Measurements from ENCODE around the gene KLHL26. TPM values are rescaled to one million over a fixed set of nuclear protein-coding genes. Genes with fewer than 3 reads are reported as not detected.

KLHL26 gene
- total RNA-seq, 1 experiment from 2014 or later = 8.4 TPM

DNA sequence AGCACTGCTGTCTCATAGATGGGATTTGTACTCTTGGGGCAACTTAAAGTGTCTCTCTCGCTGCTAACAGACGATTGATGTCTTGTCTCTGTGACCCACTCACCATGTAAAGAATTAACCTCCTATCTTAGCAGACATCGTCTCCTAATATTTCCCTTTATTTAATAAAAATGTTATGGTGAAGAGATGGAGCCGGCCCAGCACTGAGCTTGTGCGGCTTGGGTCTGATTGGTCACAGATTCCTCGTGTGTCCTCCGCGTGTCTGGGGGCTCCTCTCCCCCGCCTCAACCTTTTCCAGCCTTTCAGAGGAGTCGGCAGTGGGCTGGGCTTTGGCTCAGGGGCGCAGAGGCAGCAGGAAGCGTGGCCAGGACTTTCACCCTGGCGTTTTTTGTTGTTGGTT, 33.5 kb downstream of the KLHL26 start:
- no peak overlapping the region for H3K4me3 ChIP-seq (ENCODE audit: low read length)
- no peaks in the 10 kb centered on the region for H3K27me3 ChIP-seq (ENCODE audit: low read length)
- ChIA-PET POLR2A (ENCODE audit: unreplicated experiment) (no interaction called here), CTCF (interaction anchor here (0.6 kb wide), 1 partner anchor 161 kb away, joined by 3 read pairs; the partner anchor contains the start of gene UPF1)
- TF ChIP-seq CTCF (conservative IDR thresholded peaks at IDR 0.05; ENCODE audit: low read depth, low read length) (no peak), EZH2phosphoT487 (IDR thresholded peaks at IDR 0.05; ENCODE audit: borderline replicate concordance, low read length) (no peak), EZH2 (IDR thresholded peaks at IDR 0.05; ENCODE audit: low read length, unreplicated experiment) (no peak)
- no peaks in the 10 kb centered on the region for H3K36me3 ChIP-seq (ENCODE audit: low read depth, low read length)
- BruUV-seq (replicated peaks) = no TSS peak
- H3K4me2 ChIP-seq (ENCODE audit: low read length) = no peak overlapping the region
- H3K27ac ChIP-seq (ENCODE audit: low read length) = no peak overlapping the region
- intact Hi-C loops (cut with micrococcal nuclease) = no loop called here
- H4K20me1 ChIP-seq (ENCODE audit: low read length) = no peaks in the 10 kb centered on the region
- no peaks in the 10 kb centered on the region for H3K9me3 ChIP-seq (ENCODE audit: low read length)
- H3K79me2 ChIP-seq (ENCODE audit: low read length) = no peaks in the 10 kb centered on the region
- no peaks in the 10 kb centered on the region for H3F3A ChIP-seq (ENCODE audit: low read length, unreplicated experiment)
- DNase-seq (no peak), ATAC-seq (no peak)
- no peak overlapping the region for H2AFZ ChIP-seq (ENCODE audit: low read length)
- no peaks in the 10 kb centered on the region for H3K4me1 ChIP-seq (ENCODE audit: insufficient read depth, low read length)
- H3K9ac ChIP-seq (ENCODE audit: low read length) = no peak overlapping the region
- H3K9me2 ChIP-seq (replicated peaks; ENCODE audit: low read length) = no peaks in the 10 kb centered on the region

- H3K4me3 ChIP-seq (ENCODE audit: low read length) = no peak overlapping the region
- H3K9me2 ChIP-seq (replicated peaks; ENCODE audit: low read length) = no peaks in the 10 kb centered on the region
- no peak for TF ChIP-seq CTCF (conservative IDR thresholded peaks at IDR 0.05; ENCODE audit: low read depth, low read length)
- TF ChIP-seq EZH2phosphoT487 (IDR thresholded peaks at IDR 0.05; ENCODE audit: borderline replicate concordance, low read length) = no peak
- no peak for TF ChIP-seq EZH2 (IDR thresholded peaks at IDR 0.05; ENCODE audit: low read length, unreplicated experiment)
- intact Hi-C loops (cut with micrococcal nuclease) = no loop called here
- H3K27ac ChIP-seq (ENCODE audit: low read length) = no peak overlapping the region
- no peaks in the 10 kb centered on the region for H3K9me3 ChIP-seq (ENCODE audit: low read length)
- H2AFZ ChIP-seq (ENCODE audit: low read length) = no peak overlapping the region
- no peak overlapping the region for H3K4me2 ChIP-seq (ENCODE audit: low read length)
- no peak overlapping the region for H3K9ac ChIP-seq (ENCODE audit: low read length)
- no peaks in the 10 kb centered on the region for H3F3A ChIP-seq (ENCODE audit: low read length, unreplicated experiment)
- DNase-seq (no peak), ATAC-seq (no peak)
- H4K20me1 ChIP-seq (ENCODE audit: low read length) = no peaks in the 10 kb centered on the region
- no peaks in the 10 kb centered on the region for H3K27me3 ChIP-seq (ENCODE audit: low read length)
- no TSS peak for BruUV-seq (replicated peaks)
- CTCF ChIA-PET = no interaction called here
- no peaks in the 10 kb centered on the region for H3K79me2 ChIP-seq (ENCODE audit: low read length)
- POLR2A ChIA-PET (ENCODE audit: unreplicated experiment) = no interaction called here
- H3K36me3 ChIP-seq (ENCODE audit: low read depth, low read length) = no peaks in the 10 kb centered on the region
- H3K4me1 ChIP-seq (ENCODE audit: insufficient read depth, low read length) = no peaks in the 10 kb centered on the region
Measured at GRCh38 chr19:18671303-18672043, 34.6 kb downstream of the KLHL26 start.

- no peak for ATAC-seq
Measured at GRCh38 chr19:18672044-18672451, 35.2 kb downstream of the KLHL26 start.

More at GRCh38 chr19:18672044-18672451, 35.2 kb downstream of the KLHL26 start:
- Histone ChIP-seq H3K36me3 (ENCODE audit: low read depth, low read length) (no peaks in the 10 kb centered on the region), H3F3A (ENCODE audit: low read length, unreplicated experiment) (no peaks in the 10 kb centered on the region), H4K20me1 (ENCODE audit: low read length) (no peaks in the 10 kb centered on the region), H3K9me3 (ENCODE audit: low read length) (no peaks in the 10 kb centered on the region), H2AFZ (ENCODE audit: low read length) (no peak overlapping the region), H3K9ac (ENCODE audit: low read length) (no peak overlapping the region), H3K4me2 (ENCODE audit: low read length) (no peak overlapping the region), H3K79me2 (ENCODE audit: low read length) (no peaks in the 10 kb centered on the region), H3K4me1 (ENCODE audit: insufficient read depth, low read length) (peaks cover under 1% of the 10 kb centered on the region; the same call in 1 of the 2 replicates), H3K9me2 (replicated peaks; ENCODE audit: low read length) (no peaks in the 10 kb centered on the region), H3K27me3 (ENCODE audit: low read length) (no peaks in the 10 kb centered on the region), H3K27ac (ENCODE audit: low read length) (no peak overlapping the region), H3K4me3 (ENCODE audit: low read length) (no peak overlapping the region)
- ChIA-PET POLR2A (ENCODE audit: unreplicated experiment) (no interaction called here), CTCF (no interaction called here)
- TF ChIP-seq CTCF (conservative IDR thresholded peaks at IDR 0.05; ENCODE audit: low read depth, low read length) (no peak), EZH2phosphoT487 (IDR thresholded peaks at IDR 0.05; ENCODE audit: borderline replicate concordance, low read length) (no peak), EZH2 (IDR thresholded peaks at IDR 0.05; ENCODE audit: low read length, unreplicated experiment) (no peak)
- intact Hi-C loops (cut with micrococcal nuclease) = no loop called here
- DNase-seq = no peak
- BruUV-seq (replicated peaks) = no TSS peak
